CD14-positive monocyte (primary cell): Measurements from ENCODE around the gene TENT4B. TPM values are rescaled to one million over a fixed set of nuclear protein-coding genes. Genes with fewer than 3 reads are reported as not detected.
A peak's percentile ranks its signal among the peaks of the same experiment; 100 is the strongest.
"Not testable (repeated sequence)": the region's sequence is repeated elsewhere in the genome, so short reads cannot be mapped to it uniquely, and the experiment has no call there.

Experiments used
- DNase-seq, 3 donors: peaks; one replicate each; pipeline ENCODE4 v3.0.0-alpha.2; 2011 to 2022
- H2AFZ ChIP-seq: 2 replicates; pipeline ENCODE4 v1.6.0; 2012; ENCODE audit warnings: mild to moderate bottlenecking, low read depth, low read length, inconsistent platforms; ENCODE audit not compliant: insufficient read depth, poor library complexity, severe bottlenecking
- H3K27ac ChIP-seq, 2 donors: 1 replicate in 1 of 2; 2 replicates in 1 of 2; pipeline ENCODE4 v1.5.1; 2012 to 2013; ENCODE audit warnings: low read length in 2 of 2, control low read depth in 1 of 2, inconsistent platforms in 1 of 2, low read depth in 1 of 2, mild to moderate bottlenecking in 1 of 2
- H3K27me3 ChIP-seq, 2 donors: one replicate each; pipeline versions ENCODE4 v1.6.0 to v1.6.1; 2011 to 2013; ENCODE audit warnings: low read length in 2 of 2; ENCODE audit not compliant: control insufficient read depth in 2 of 2, insufficient read depth in 2 of 2
- H3K36me3 ChIP-seq, 2 donors: replicated peaks in 1 of 2; 1 replicate in 1 of 2; 2 replicates in 1 of 2; pipeline versions ENCODE4 v1.5.1 to v1.6.1; 2012 to 2013; ENCODE audit warnings: low read length in 2 of 2, control low read depth in 1 of 2, inconsistent platforms in 1 of 2, mild to moderate bottlenecking in 1 of 2; ENCODE audit not compliant: insufficient read depth in 2 of 2, control insufficient read depth in 1 of 2
- H3K4me1 ChIP-seq, 2 donors: 1 replicate in 1 of 2; 2 replicates in 1 of 2; pipeline versions ENCODE4 v1.5.1 to v1.6.1; 2012 to 2013; ENCODE audit warnings: low read length in 2 of 2, control low read depth in 1 of 2, inconsistent platforms in 1 of 2, mild to moderate bottlenecking in 1 of 2, moderate library complexity in 1 of 2; ENCODE audit not compliant: insufficient read depth in 2 of 2, control insufficient read depth in 1 of 2
- H3K4me2 ChIP-seq: replicated peaks from 2 replicates; pipeline ENCODE3; 2012; ENCODE audit warnings: low read length, moderate library complexity, mild to moderate bottlenecking; ENCODE audit not compliant: poor library complexity, severe bottlenecking; ENCODE audit errors: extremely low read depth
- H3K4me3 ChIP-seq, 3 experiments: fragments of 200-600 bp in 1 of 3; sonication (generic) in 1 of 3; replicated peaks in 1 of 3; 1 replicate in 2 of 3; 2 replicates in 1 of 3; pipeline ENCODE4 v1.5.1; 2011 to 2013; ENCODE audit warnings: low read length in 3 of 3, mild to moderate bottlenecking in 3 of 3, control low read depth in 2 of 3, low read depth in 2 of 3, inconsistent platforms in 1 of 3, moderate library complexity in 1 of 3
- H3K79me2 ChIP-seq: 2 replicates; pipeline ENCODE4 v1.6.0; 2012; ENCODE audit warnings: mild to moderate bottlenecking, control low read depth, inconsistent platforms, low read length, moderate library complexity; ENCODE audit not compliant: insufficient read depth
- H3K9ac ChIP-seq: 2 replicates; pipeline ENCODE4 v1.6.0; 2017; ENCODE audit warnings: low read length, mild to moderate bottlenecking; ENCODE audit not compliant: insufficient read depth, poor library complexity, severe bottlenecking
- H3K9me3 ChIP-seq, 2 donors: replicated peaks in 1 of 2; 1 replicate in 1 of 2; 2 replicates in 1 of 2; pipeline versions ENCODE4 v1.5.1 to v1.6.1; 2012 to 2013; ENCODE audit warnings: low read length in 2 of 2, control low read depth in 1 of 2; ENCODE audit not compliant: control insufficient read depth in 1 of 2, insufficient read depth in 1 of 2
- H4K20me1 ChIP-seq: 2 replicates; pipeline ENCODE4 v1.6.0; 2012; ENCODE audit warnings: mild to moderate bottlenecking, low read length, control low read depth, moderate library complexity; ENCODE audit not compliant: insufficient read depth
- H3K27ac Mint-ChIP-seq, 7 donors: one replicate each; pipeline ENCODE4 v1.8.0; 2020; ENCODE audit warnings: mild to moderate bottlenecking in 7 of 7, mixed read lengths in 7 of 7, moderate library complexity in 6 of 7, inconsistent platforms in 2 of 7
- H3K27me3 Mint-ChIP-seq, 3 donors: one replicate each; pipeline ENCODE4 v1.8.0; 2021 to 2022; ENCODE audit warnings: low read depth in 3 of 3, mild to moderate bottlenecking in 3 of 3, mixed read lengths in 3 of 3, moderate library complexity in 3 of 3, inconsistent platforms in 1 of 3
- H3K36me3 Mint-ChIP-seq, 2 donors: one replicate each; pipeline ENCODE4 v1.8.0; 2020; ENCODE audit warnings: mixed read lengths in 2 of 2, inconsistent platforms in 1 of 2, mild to moderate bottlenecking in 1 of 2
- H3K4me1 Mint-ChIP-seq: one replicate; pipeline ENCODE4 v1.8.0; 2020; ENCODE audit warnings: mild to moderate bottlenecking, mixed read lengths
- H3K4me3 Mint-ChIP-seq, 2 donors: one replicate each; pipeline ENCODE4 v1.8.0; 2020; ENCODE audit warnings: mild to moderate bottlenecking in 2 of 2, mixed read lengths in 2 of 2, moderate library complexity in 1 of 2
- H3K9me3 Mint-ChIP-seq, 7 donors: one replicate each; pipeline ENCODE4 v1.8.0; 2020 to 2022; ENCODE audit warnings: mixed read lengths in 7 of 7, mild to moderate bottlenecking in 6 of 7, moderate library complexity in 6 of 7, inconsistent platforms in 2 of 7
- CTCF ChIP-seq: fragments of 200-600 bp; IDR thresholded peaks from one replicate; pipeline ENCODE4 v1.8.0; 2022; ENCODE audit warnings: antibody characterized with exemption, mild to moderate bottlenecking
- WGBS: methylation state at CpG from one replicate; pipeline ENCODE4 v1.1.5; 2013; ENCODE audit warnings: missing lambda C conversion rate; ENCODE audit not compliant: insufficient coverage; 5-methylcytosine and 5-hydroxymethylcytosine counted together
- intact Hi-C, 2 donors: fragments of 100-400 bp; cut with micrococcal nuclease; formaldehyde crosslinking; loops; one replicate each; pipeline versions ENCODE4 v1.15.0 to v1.15.1; 2023
- polyA plus RNA-seq, 3 donors: library from polyadenylated mRNA; depleted of rRNA in 1 of 3; unstranded in 2 of 3; stranded (reverse) in 1 of 3; fragments of 300-500 nt in 2 of 3; fragments of >200 nt in 1 of 3; fragmentation: Illumina TruSeq in 2 of 3; gene quantifications; 1 replicate in 2 of 3; 2 replicates in 1 of 3; pipeline ENCODE4 v1.2.3, GENCODE V29; 2012 to 2021

TENT4B gene
- polyA plus RNA-seq, 3 donors = 1.4 to 9.0 (median 1.7) TPM

- no peaks in the 10 kb centered on the region for H3K36me3 Mint-ChIP-seq
Observed at GRCh38 chr16:50238868-50239301, 85.8 kb downstream of the TENT4B start.

GRCh38 chr16:50243024-50243423, 89.9 kb downstream of the TENT4B start:
- H3K36me3 Mint-ChIP-seq, H3K27me3 Mint-ChIP-seq, H3K9ac ChIP-seq, H3K27ac ChIP-seq, H3K9me3 Mint-ChIP-seq, H3K27me3 ChIP-seq, H2AFZ ChIP-seq, H3K36me3 ChIP-seq, intact Hi-C loops, H3K4me2 ChIP-seq, H3K4me3 ChIP-seq, H4K20me1 ChIP-seq, H3K9me3 ChIP-seq: not testable (repeated sequence)
- Mint-ChIP-seq H3K27ac (peak overlapping the region in 5 of 7 donors; percentile 15 to 77 (median 50)), H3K4me1 (peaks cover 37% of the 10 kb centered on the region), H3K4me3 (peak overlapping the region in 1 of 2 donors; percentile 47)
- Histone ChIP-seq H3K4me1 (peaks cover 32 to 47% of the 10 kb centered on the region in 2 donors), H3K79me2 (peaks cover 17% of the 10 kb centered on the region)
- 0% methylated on average over 1 of the region's 6 CpGs for WGBS
- DNase-seq = peak; percentile 26 to 64 (median 44)

More at GRCh38 chr16:50238868-50239301, 85.8 kb downstream of the TENT4B start:
- WGBS = 74% methylated on average over 2 of the region's 5 CpGs
- no peak overlapping the region for H3K27ac Mint-ChIP-seq
- no peak overlapping the region for H3K4me3 Mint-ChIP-seq
- H4K20me1 ChIP-seq = no peaks in the 10 kb centered on the region
- peaks cover 0 to 3% (median 0%) of the 10 kb centered on the region in 7 donors for H3K9me3 Mint-ChIP-seq
- H3K4me2 ChIP-seq = no peak overlapping the region
- no peak overlapping the region for H3K4me3 ChIP-seq
- no peaks in the 10 kb centered on the region for H3K79me2 ChIP-seq
- no peaks in the 10 kb centered on the region for H3K9me3 ChIP-seq
- intact Hi-C loops = no loop called here
- H3K4me1 ChIP-seq = peaks cover 13 to 17% of the 10 kb centered on the region in 2 donors
- H3K4me1 Mint-ChIP-seq = peaks cover 14% of the 10 kb centered on the region
- no peaks in the 10 kb centered on the region for H3K36me3 ChIP-seq
- H3K27ac ChIP-seq = no peak overlapping the region
- DNase-seq = no peak
- no peak overlapping the region for H3K9ac ChIP-seq
- TF ChIP-seq CTCF = no peak
- H3K27me3 Mint-ChIP-seq = peaks cover 0 to 4% (median 1%) of the 10 kb centered on the region in 3 donors
- no peak overlapping the region for H2AFZ ChIP-seq
- H3K27me3 ChIP-seq = no peaks in the 10 kb centered on the region
